Measurements from ENCODE around the gene HOXA11. TPM values are rescaled to one million over a fixed set of nuclear protein-coding genes. Genes with fewer than 3 reads are reported as not detected.

The HOXA11 gene
- total and polyA plus RNA-seq, 2 of the 4 experiments (the other 2 are of a cell fraction): 0.05 TPM; not detected in 1

GRCh38 chr7:27191161-27191731 is 6.2 kb upstream of the HOXA11 start:
- Histone ChIP-seq H2BK20ac (ENCODE audit: low read depth, low read length) (no peak overlapping the region), H3K9me3 (ENCODE audit: control insufficient read depth, insufficient read depth, low read length) (peaks cover 16% of the 10 kb centered on the region; the same call in 1 of the 2 replicates), H2BK5ac (ENCODE audit: low read depth, low read length, poor library complexity, severe bottlenecking) (no peak overlapping the region), H3K27me3 (ENCODE audit: control insufficient read depth, insufficient read depth, low read length) (peaks cover 92% of the 10 kb centered on the region), H3K27ac (ENCODE audit: insufficient read depth, low read length) (no peak overlapping the region), H3K4me2 (ENCODE audit: low read depth, low read length) (no peak overlapping the region), H2AFZ (replicated peaks; ENCODE audit: low read length, poor library complexity) (no peak overlapping the region), H3K18ac (ENCODE audit: low read depth, low read length) (no peak overlapping the region), H3K4me3 (ENCODE audit: insufficient read depth, low read depth, low read length) (no peak overlapping the region), H2BK120ac (ENCODE audit: low read depth, low read length) (no peak overlapping the region), H4K20me1 (ENCODE audit: insufficient read depth, low read length) (peaks cover 10% of the 10 kb centered on the region; the same call in 1 of the 2 replicates), H2AK5ac (ENCODE audit: low read depth, low read length) (no peak overlapping the region), H3K23ac (ENCODE audit: low read depth, low read length) (no peak overlapping the region), H3K4ac (ENCODE audit: low read depth, low read length) (no peak overlapping the region), H4K91ac (ENCODE audit: insufficient read depth, low read depth, low read length) (no peak overlapping the region), H2BK15ac (ENCODE audit: low read depth, low read length) (no peak overlapping the region), H3K36me3 (ENCODE audit: control insufficient read depth, insufficient read depth, low read length) (no peaks in the 10 kb centered on the region), H3K9me1 (ENCODE audit: insufficient read depth, low read length) (no peaks in the 10 kb centered on the region), H3K14ac (replicated peaks; ENCODE audit: low read depth, low read length) (no peak overlapping the region), H2AK9ac (replicated peaks; ENCODE audit: low read depth, low read length, poor library complexity) (no peak overlapping the region), H4K5ac (ENCODE audit: low read depth, low read length) (no peak overlapping the region), H4K8ac (ENCODE audit: low read depth in 2 of 2, low read length in 2 of 2) (no peak overlapping the region), H3K4me1 (ENCODE audit: control insufficient read depth, insufficient read depth, low read length) (peaks cover 1% of the 10 kb centered on the region; the same call in 1 of the 2 replicates), H3K56ac (ENCODE audit: extremely low read depth, insufficient read depth, low read length) (no peak overlapping the region), H3K79me1 (ENCODE audit: low read depth in 1 of 2, low read length in 2 of 2) (no peaks in the 10 kb centered on the region), H3K9ac (ENCODE audit: low read depth, low read length) (no peak overlapping the region)
- dilution Hi-C loops (cut with HindIII; ENCODE audit: low sequenced_read_pairs, unreplicated experiment) (no loop called here), in situ Hi-C loops (cut with MboI; ENCODE audit: low sequenced_read_pairs) (loop anchor here (10.0 kb wide), 1 partner anchor 884 kb away; no protein-coding TSS in a partner anchor), intact Hi-C loops (cut with micrococcal nuclease) (loop anchor here (10.0 kb wide), 4 partner anchors 554 to 1914 kb away; partner anchors contain the start of gene TAX1BP1)
- ATAC-seq (ENCODE audit: low read depth): no peak
- ChIA-PET CTCF (interaction anchor here (0.7 kb wide), 1 partner anchor 1048 kb away, joined by 3 read pairs; no protein-coding TSS in a partner anchor), POLR2A (ENCODE audit: unreplicated experiment) (no interaction called here)
- no TSS peak for BruUV-seq (replicated peaks)
- 33% methylated on average over 1 of the region's 15 CpGs; no CpG with 5 or more reads in 1 of the 2 experiments for WGBS, 2 experiments (ENCODE audit: extremely low coverage in 2 of 2, insufficient read length in 1 of 2)
- no peak for DNase-seq
- TF ChIP-seq POLR2A (IDR thresholded peaks at IDR 0.05; ENCODE audit: low read depth, low read length) (no peak), CHD1 (IDR thresholded peaks at IDR 0.05; ENCODE audit: low read depth, low read length) (no peak), RCOR1 (IDR thresholded peaks at IDR 0.05; ENCODE audit: insufficient replicate concordance, low read length) (no peak)

Measured in IMR-90 (cell line).